ENCODE data around the gene SYPL2.

The SYPL2 gene

DNA sequence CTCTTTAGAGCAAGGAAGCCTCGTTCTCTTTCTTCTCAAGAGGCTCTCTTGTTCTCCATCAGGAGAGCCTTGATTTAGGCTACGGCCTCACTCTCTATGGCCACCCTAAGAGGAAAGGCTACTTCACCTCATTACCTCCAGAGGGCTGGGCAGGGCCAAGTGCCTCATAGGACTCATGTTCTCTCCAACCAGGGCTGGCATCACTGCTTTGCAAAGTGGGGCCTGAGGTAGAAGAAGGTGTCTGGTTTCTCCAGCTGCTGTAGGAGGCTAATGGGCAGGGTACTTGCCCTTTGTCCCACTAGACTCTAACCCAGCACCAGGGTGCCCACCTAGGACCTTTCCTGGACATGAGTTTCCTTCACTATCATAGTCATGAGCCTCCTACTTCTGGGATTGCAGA, 15.3 kb downstream of the SYPL2 start:
- peaks cover 24% of the 10 kb centered on the region for H3K4me1 ChIP-seq
- H3K4me3 ChIP-seq: no peak overlapping the region
- no peak for TF ChIP-seq Cebpa-rat (IDR thresholded peaks at IDR 0.05)
- H3K27me3 ChIP-seq: no peaks in the 10 kb centered on the region
- no peak overlapping the region for H3K27ac ChIP-seq
- no peak overlapping the region for H3K9ac ChIP-seq
- H3K9me3 ChIP-seq: no peaks in the 10 kb centered on the region
- H3K4me2 ChIP-seq: no peak overlapping the region
- peaks cover 12% of the 10 kb centered on the region for H3K36me3 ChIP-seq
- H4K20me1 ChIP-seq: no peaks in the 10 kb centered on the region

DNA sequence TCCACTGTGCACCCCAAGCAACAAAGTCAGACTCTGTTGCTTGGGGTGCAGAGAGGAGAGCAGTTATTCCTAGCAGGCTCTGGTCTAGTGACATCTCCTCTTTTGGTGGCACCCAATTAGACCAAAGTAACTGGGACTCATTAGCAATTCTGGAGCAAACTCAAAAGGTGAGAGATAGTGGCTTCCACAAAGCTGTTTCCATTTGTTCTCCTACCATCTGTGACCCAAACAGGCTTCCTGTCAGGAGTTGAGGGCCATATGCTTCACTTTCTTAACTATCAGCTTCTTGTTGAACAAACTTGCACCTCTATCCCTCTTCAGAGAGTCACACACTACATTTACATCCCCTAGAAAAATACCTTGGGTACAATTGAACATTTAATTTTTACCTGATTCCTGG, 15.9 kb downstream of the SYPL2 start:
- no peak for TF ChIP-seq Cebpa-rat (IDR thresholded peaks at IDR 0.05)
- peaks cover 24% of the 10 kb centered on the region for H3K4me1 ChIP-seq
- H3K27me3 ChIP-seq: no peaks in the 10 kb centered on the region
- H3K27ac ChIP-seq: no peak overlapping the region
- H4K20me1 ChIP-seq: no peaks in the 10 kb centered on the region
- no peak overlapping the region for H3K9ac ChIP-seq
- H3K36me3 ChIP-seq: peaks cover 18% of the 10 kb centered on the region
- no peak overlapping the region for H3K4me2 ChIP-seq
- H3K9me3 ChIP-seq: no peaks in the 10 kb centered on the region
- no peak overlapping the region for H3K4me3 ChIP-seq

DNA sequence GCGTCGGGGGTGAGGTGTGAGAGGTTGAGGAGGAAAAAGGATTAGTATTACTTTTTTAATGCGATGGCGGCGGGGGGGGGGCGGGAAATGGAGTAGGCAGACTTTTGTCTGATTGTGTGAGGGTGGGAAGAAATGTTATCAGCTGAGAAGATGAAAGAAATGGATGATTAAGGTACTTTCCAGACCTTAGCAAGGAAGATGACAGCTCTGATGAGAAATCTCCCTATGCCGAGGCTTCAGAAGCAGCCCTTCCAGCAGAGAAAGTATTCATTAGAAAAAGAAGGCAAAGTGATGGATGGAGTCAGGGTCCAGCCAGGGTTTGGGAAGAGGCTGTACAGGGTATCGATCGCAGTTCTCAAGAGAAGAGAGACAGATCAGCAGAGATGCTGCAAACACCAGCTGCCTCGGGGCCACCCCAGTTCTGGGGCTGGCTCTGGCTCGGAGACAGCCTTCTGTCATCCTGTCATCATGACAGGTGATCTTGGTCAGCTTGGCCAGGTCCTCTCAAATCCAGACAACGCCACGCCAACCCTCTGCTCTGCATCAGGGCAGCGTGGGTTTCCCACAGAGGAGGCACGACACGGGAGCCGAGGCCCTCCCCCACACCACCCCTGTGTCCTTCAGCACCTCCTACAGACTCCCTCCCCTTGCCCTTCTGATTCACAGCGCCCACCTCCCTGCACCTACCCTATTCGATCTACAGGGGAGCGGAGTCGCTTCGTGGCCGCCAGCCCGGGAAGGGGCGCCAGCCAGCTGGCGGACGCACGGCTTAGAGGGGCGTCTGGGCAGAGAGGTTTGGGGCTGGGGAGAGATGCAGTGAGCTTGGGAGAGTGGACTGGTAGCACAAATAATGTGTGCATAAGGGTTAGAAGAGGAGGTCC, 16.7 kb downstream of the SYPL2 start:
- H4K20me1 ChIP-seq: no peaks in the 10 kb centered on the region
- H3K27ac ChIP-seq: no peak overlapping the region
- H3K27me3 ChIP-seq: no peaks in the 10 kb centered on the region
- H3K4me3 ChIP-seq: peak overlapping the region; percentile 81
- peaks cover 24% of the 10 kb centered on the region for H3K4me1 ChIP-seq
- H3K9ac ChIP-seq: peak overlapping the region; percentile 56
- TF ChIP-seq Cebpa-rat (IDR thresholded peaks at IDR 0.05): no peak
- H3K4me2 ChIP-seq: peak overlapping the region; percentile 93
- H3K9me3 ChIP-seq: no peaks in the 10 kb centered on the region
- peaks cover 25% of the 10 kb centered on the region for H3K36me3 ChIP-seq

DNA sequence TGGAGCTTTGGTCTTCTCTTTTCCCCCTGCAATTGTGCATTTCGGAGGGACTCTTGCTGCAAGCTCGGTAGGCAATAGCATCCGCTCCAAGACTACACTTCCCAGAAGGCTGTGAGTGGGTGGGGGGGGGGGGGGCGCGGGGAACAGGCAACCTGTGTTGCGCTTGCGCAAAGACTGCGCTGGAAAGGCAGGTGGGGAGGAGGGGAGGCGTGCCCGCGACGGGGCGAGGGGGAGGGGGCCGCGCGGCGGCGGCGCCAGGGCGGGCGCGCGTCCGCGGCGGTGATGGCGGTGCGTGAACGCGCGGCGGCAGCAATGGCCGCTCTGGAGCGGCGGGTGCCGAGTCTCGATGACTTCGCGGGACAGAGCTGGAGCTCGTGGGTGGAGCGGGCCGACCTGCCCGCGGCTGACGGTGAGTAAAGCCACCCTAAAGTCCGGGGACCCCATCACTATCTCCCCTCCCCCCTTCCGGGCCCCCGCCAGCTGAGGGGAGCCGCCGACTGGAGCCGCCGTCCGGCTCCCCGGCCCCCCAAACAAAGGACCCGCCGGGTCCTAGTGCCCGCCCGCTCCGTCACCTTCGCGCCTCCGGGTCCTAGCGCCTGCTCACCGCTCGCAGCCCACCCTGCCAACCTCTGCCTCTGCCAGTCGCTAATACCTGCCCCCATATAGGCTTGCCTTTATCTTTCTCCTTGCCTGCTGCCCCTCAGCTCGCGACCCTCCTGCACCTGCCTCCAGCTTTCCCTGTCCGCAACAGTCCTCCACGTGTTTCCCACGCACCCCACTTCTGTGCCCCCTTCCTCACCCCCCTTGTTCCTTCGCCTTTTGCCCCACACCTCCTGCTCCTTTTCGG, 17.5 kb downstream of the SYPL2 start, which contains the start of gene ATXN7L2:
Gene ATXN7L2 (plus strand): TSS at position 234 of the 847 bp plus-strand sequence. CDS start 49 bp downstream, at position 283.
- Histone ChIP-seq H3K27ac (peak within 1 kb of the TSS; percentile 99), H3K9ac (peak within 1 kb of the TSS; percentile 99), H3K4me3 (peak within 1 kb of the TSS; percentile 81), H3K27me3 (no peaks in the 10 kb centered on the region), H4K20me1 (no peaks in the 10 kb centered on the region), H3K4me1 (peaks cover 31% of the 10 kb centered on the region), H3K36me3 (peaks cover 34% of the 10 kb centered on the region), H3K4me2 (peak within 1 kb of the TSS; percentile 99), H3K9me3 (no peaks in the 10 kb centered on the region)
- no peak for TF ChIP-seq Cebpa-rat (IDR thresholded peaks at IDR 0.05)

DNA sequence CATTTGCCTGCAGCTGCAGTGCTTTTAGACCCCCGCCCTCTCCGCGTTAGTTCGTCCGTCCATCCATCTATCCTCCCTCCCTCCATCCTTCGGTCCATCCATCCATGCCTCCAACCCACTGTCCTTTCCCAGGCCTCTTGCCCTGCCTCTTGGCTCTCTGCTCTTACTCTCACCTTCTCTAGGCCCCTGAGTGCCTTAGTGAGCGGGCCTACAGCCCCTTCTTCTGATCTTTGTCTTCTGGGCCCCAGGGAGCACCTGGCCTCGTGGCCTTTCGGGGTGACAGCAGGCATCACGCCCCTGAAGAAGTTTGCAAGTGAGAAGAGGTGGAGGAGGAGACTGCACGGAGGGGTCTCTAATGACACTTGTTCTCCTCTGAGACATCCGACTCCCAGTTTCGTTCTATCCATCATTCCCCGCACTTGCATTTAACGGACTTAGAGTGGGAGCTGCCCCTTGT, 18.2 kb downstream of the SYPL2 start:
- Histone ChIP-seq H3K9me3 (no peaks in the 10 kb centered on the region), H3K27me3 (no peaks in the 10 kb centered on the region), H4K20me1 (no peaks in the 10 kb centered on the region), H3K27ac (peak overlapping the region; percentile 99), H3K4me2 (peak overlapping the region; percentile 99), H3K4me3 (peak overlapping the region; percentile 81), H3K9ac (peak overlapping the region; percentile 99), H3K36me3 (peaks cover 40% of the 10 kb centered on the region), H3K4me1 (peaks cover 37% of the 10 kb centered on the region)
- no peak for TF ChIP-seq Cebpa-rat (IDR thresholded peaks at IDR 0.05)

DNA sequence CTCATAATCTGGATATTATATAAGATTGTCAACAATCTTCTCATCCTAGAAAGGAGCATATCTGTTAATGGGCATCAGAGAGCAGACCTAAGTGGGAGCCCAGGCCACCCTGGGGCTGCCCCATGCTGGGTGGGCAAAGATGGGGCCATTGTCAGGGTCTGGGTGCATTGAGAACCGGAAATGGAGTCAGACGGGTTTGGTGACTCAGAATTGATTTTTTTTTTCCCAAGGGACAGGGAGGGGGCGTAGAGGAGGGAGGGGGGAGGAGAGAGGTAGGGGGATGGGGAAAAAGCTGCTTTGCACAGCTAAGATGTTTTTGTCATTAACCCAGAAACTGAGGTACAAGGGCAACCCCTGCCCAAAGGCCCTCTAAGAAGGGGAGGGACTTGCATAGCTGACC, 18.7 kb downstream of the SYPL2 start:
- H4K20me1 ChIP-seq: no peaks in the 10 kb centered on the region
- H3K27ac ChIP-seq: peak overlapping the region; percentile 99
- peaks cover 42% of the 10 kb centered on the region for H3K4me1 ChIP-seq
- peaks cover 43% of the 10 kb centered on the region for H3K36me3 ChIP-seq
- peak overlapping the region; percentile 81 for H3K4me3 ChIP-seq
- peak overlapping the region; percentile 99 for H3K9ac ChIP-seq
- no peak for TF ChIP-seq Cebpa-rat (IDR thresholded peaks at IDR 0.05)
- H3K9me3 ChIP-seq: no peaks in the 10 kb centered on the region
- no peaks in the 10 kb centered on the region for H3K27me3 ChIP-seq
- peak overlapping the region; percentile 99 for H3K4me2 ChIP-seq

DNA sequence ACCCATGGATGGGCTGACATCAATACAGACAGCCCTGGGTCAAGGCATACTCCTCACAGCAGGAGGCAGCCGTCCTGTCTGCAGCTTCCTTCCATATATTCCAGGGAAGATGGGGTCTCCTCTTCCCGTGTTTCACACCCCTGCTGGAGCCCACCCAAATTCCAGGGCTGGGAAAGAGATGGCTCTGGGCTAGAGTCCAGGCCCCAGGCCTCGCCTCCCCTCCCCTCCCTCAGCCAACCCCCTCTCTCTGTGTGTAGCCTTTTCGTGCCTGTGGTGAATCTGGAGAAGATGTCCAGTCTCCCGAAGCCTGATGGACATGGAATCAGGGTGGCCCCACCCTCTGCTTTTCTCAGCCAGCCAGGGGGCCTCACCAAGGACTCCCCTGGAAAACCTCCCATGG, 20.9 kb downstream of the SYPL2 start:
- Histone ChIP-seq H3K4me1 (peaks cover 46% of the 10 kb centered on the region), H3K27ac (no peak overlapping the region), H3K27me3 (no peaks in the 10 kb centered on the region), H3K9ac (no peak overlapping the region), H3K4me3 (no peak overlapping the region), H3K4me2 (no peak overlapping the region), H3K9me3 (no peaks in the 10 kb centered on the region), H4K20me1 (no peaks in the 10 kb centered on the region), H3K36me3 (peaks cover 64% of the 10 kb centered on the region)
- TF ChIP-seq Cebpa-rat (IDR thresholded peaks at IDR 0.05): no peak

DNA sequence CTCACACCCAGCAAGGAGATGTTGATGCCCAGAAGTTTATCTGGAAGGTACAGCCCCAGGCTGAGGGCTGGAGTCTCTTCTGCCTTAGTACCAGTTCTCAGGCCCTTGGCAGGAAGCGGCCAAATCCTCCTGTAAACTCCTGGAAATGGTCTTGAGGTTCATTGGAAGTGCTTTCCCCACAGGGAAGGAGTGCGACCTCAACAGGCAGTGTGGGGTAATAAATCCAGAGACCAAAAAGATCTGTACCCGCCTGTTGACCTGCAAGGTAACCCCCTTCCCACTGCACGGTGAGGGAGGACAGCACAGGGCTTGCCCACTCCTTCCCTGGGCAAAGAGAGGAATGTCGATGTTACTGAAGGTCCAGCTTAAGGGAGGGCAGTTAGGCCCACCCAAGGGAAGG, 21.9 kb downstream of the SYPL2 start:
- Histone ChIP-seq H3K36me3 (peaks cover 65% of the 10 kb centered on the region), H3K9me3 (no peaks in the 10 kb centered on the region), H3K4me1 (peaks cover 47% of the 10 kb centered on the region), H3K4me2 (peak overlapping the region; percentile 60; the same call in 1 of the 2 replicates), H3K27me3 (no peaks in the 10 kb centered on the region), H3K4me3 (no peak overlapping the region), H3K27ac (no peak overlapping the region), H4K20me1 (no peaks in the 10 kb centered on the region), H3K9ac (peak overlapping the region; percentile 56)
- no peak for TF ChIP-seq Cebpa-rat (IDR thresholded peaks at IDR 0.05)

DNA sequence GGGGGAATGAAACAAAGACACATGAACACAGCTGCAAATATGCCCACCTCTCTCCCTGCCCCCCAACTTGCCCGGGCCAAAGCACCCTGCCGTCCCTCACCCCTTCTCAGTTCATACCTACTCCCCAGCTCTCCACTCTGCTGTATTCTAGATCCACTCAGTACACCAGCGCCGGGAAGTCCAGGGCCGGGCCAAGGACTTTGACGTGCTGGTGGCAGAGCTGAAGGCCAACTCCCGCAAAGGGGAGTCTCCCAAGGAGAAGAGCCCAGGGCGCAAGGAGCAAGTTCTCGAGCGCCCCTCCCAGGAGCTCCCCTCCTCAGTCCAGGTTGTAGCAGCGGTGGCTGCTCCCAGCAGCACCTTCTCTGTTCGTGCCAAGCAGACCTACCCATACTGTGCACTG, 22.4 kb downstream of the SYPL2 start:
- Histone ChIP-seq H3K9me3 (no peaks in the 10 kb centered on the region), H3K27ac (peak overlapping the region; percentile 35; the same call in 1 of the 2 replicates), H3K4me3 (no peak overlapping the region), H3K27me3 (no peaks in the 10 kb centered on the region), H3K4me1 (peaks cover 50% of the 10 kb centered on the region), H3K9ac (peak overlapping the region; percentile 56), H3K36me3 (peaks cover 65% of the 10 kb centered on the region), H4K20me1 (no peaks in the 10 kb centered on the region), H3K4me2 (peak overlapping the region; percentile 60)
- TF ChIP-seq Cebpa-rat (IDR thresholded peaks at IDR 0.05): no peak

Data from BLaER1 (cell line).